Endodermal cell (in vitro differentiated cells): ENCODE results near the gene NMRK1. TPM values are rescaled to one million over a fixed set of nuclear protein-coding genes. Genes with fewer than 3 reads are reported as not detected.
A peak's percentile ranks its signal among the peaks of the same experiment; 100 is the strongest.

Experiments used
- DNase-seq: peaks from one replicate; pipeline ENCODE4 v3.0.0-alpha.2; 2017
- H3K27ac ChIP-seq: 2 replicates; pipeline ENCODE4 v1.5.1; 2013; ENCODE audit warnings: mild to moderate bottlenecking, low read depth, low read length, moderate library complexity
- H3K27me3 ChIP-seq: 2 replicates; pipeline ENCODE4 v1.6.1; 2013; ENCODE audit warnings: mild to moderate bottlenecking, low read length, moderate library complexity; ENCODE audit not compliant: insufficient read depth, control insufficient read depth, poor library complexity, severe bottlenecking
- H3K36me3 ChIP-seq: 2 replicates; pipeline ENCODE4 v1.7.0; 2013; ENCODE audit warnings: mild to moderate bottlenecking, low read length, moderate library complexity; ENCODE audit not compliant: control insufficient read depth, insufficient read depth
- H3K4me1 ChIP-seq: one replicate; pipeline ENCODE4 v1.7.0; 2013; ENCODE audit warnings: low read length; ENCODE audit not compliant: control insufficient read depth, insufficient read depth
- H3K4me3 ChIP-seq: 2 replicates; pipeline ENCODE4 v1.5.1; 2013; ENCODE audit warnings: mild to moderate bottlenecking, low read length, moderate library complexity
- H3K9ac ChIP-seq: 2 replicates; pipeline ENCODE4 v1.6.1; 2013; ENCODE audit warnings: mild to moderate bottlenecking, low read length, moderate library complexity; ENCODE audit not compliant: poor library complexity, severe bottlenecking; ENCODE audit errors: extremely low read depth
- H3K9me3 ChIP-seq: 2 replicates; pipeline ENCODE4 v1.6.1; 2013; ENCODE audit warnings: mild to moderate bottlenecking, low read length, moderate library complexity; ENCODE audit not compliant: control insufficient read depth
- H3K27ac Mint-ChIP-seq: 2 replicates; pipeline ENCODE4 v1.8.0; 2020; ENCODE audit warnings: mixed read lengths
- H3K27me3 Mint-ChIP-seq: 2 replicates; pipeline ENCODE4 v1.8.0; 2021; ENCODE audit warnings: mild to moderate bottlenecking, mixed read lengths; ENCODE audit not compliant: insufficient read depth
- H3K36me3 Mint-ChIP-seq: 2 replicates; pipeline ENCODE4 v1.8.0; 2020; ENCODE audit warnings: low read depth, mixed read lengths
- H3K4me1 Mint-ChIP-seq: 2 replicates; pipeline ENCODE4 v1.8.0; 2020; ENCODE audit warnings: mixed read lengths
- H3K4me3 Mint-ChIP-seq: 2 replicates; pipeline ENCODE4 v1.8.0; 2020; ENCODE audit warnings: mild to moderate bottlenecking, moderate library complexity, mixed read lengths
- H3K9me3 Mint-ChIP-seq: 2 replicates; pipeline ENCODE4 v1.8.0; 2020; ENCODE audit warnings: mild to moderate bottlenecking, mixed read lengths
- CTCF ChIP-seq: fragments of 200-600 bp; sonication (generic); conservative IDR thresholded peaks from 2 replicates; pipeline ENCODE4 v1.5.0; 2021; ENCODE audit warnings: antibody characterized with exemption, mild to moderate bottlenecking
- WGBS, 2 experiments: methylation state at CpG; one replicate each; pipeline versions ENCODE4 v1.1.5 to v1.1.7; 2013; ENCODE audit warnings: missing lambda C conversion rate in 2 of 2, mixed read lengths in 1 of 2; ENCODE audit not compliant: insufficient coverage in 1 of 2, insufficient read length in 1 of 2; 5-methylcytosine and 5-hydroxymethylcytosine counted together
- total RNA-seq, 2 donors: library from RNA; stranded (reverse); fragmentation: NEBNext Ultra II Directional in 1 of 2; extraction: Animal tissue kit (Norgen Biotek cat#: 25700) in 1 of 2; gene quantifications; 2 replicates in 1 of 2; 3 replicates in 1 of 2; pipeline ENCODE4 v1.2.1, GENCODE V29; 2021

The NMRK1 gene
- total RNA-seq, 2 donors from 2014 or later = 14.0 to 29.0 TPM

DNA sequence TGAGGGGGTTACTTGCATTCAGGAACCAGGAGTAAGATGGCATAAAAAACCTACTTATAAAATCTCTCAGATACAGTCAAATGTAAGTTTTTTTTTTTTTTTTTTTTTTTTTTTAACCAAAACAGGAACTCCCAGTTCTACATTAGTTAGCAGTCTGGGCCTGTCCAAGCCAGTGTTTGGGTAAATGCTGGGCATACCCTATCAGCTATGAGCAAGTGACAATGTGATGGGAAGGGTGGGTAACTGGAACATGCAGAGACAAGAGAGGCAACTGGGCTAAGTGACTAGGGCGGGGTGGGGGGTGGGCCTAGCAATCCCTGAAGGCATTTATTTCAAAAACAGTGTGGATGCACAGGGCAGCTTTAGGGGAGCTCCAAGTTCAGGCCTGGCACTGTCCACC lies 2.3 kb downstream of the NMRK1 start:
- Histone ChIP-seq H3K27ac (no peak overlapping the region), H3K9ac (no peak overlapping the region), H3K27me3 (no peaks in the 10 kb centered on the region), H3K4me1 (peaks cover 29% of the 10 kb centered on the region), H3K4me3 (peak overlapping the region; percentile 94), H3K9me3 (no peaks in the 10 kb centered on the region), H3K36me3 (peaks cover 4% of the 10 kb centered on the region)
- no peak for TF ChIP-seq CTCF
- Mint-ChIP-seq H3K27ac (no peak overlapping the region), H3K9me3 (no peaks in the 10 kb centered on the region), H3K4me1 (peaks cover 45% of the 10 kb centered on the region), H3K4me3 (peak overlapping the region; percentile 94), H3K27me3 (no peaks in the 10 kb centered on the region), H3K36me3 (peaks cover 14% of the 10 kb centered on the region)
- no peak for DNase-seq
- 88% methylated on average over 1 of the region's 1 CpG; no CpG with 5 or more reads in 1 of the 2 experiments for WGBS, 2 experiments

GRCh38 chr9:75084081-75084672 lies 3.8 kb downstream of the NMRK1 start:
- no peak overlapping the region for H3K9ac ChIP-seq
- TF ChIP-seq CTCF = no peak
- no peaks in the 10 kb centered on the region for H3K27me3 ChIP-seq
- Mint-ChIP-seq H3K9me3 (no peaks in the 10 kb centered on the region), H3K36me3 (peaks cover 22% of the 10 kb centered on the region), H3K4me1 (peaks cover 37% of the 10 kb centered on the region), H3K27ac (no peak overlapping the region), H3K4me3 (no peak overlapping the region), H3K27me3 (no peaks in the 10 kb centered on the region)
- no peak overlapping the region for H3K27ac ChIP-seq
- H3K9me3 ChIP-seq = no peaks in the 10 kb centered on the region
- peak; percentile 58 for DNase-seq
- H3K4me3 ChIP-seq = peak overlapping the region; percentile 57
- H3K36me3 ChIP-seq = peaks cover 4% of the 10 kb centered on the region
- WGBS, 2 experiments = 68 to 80% methylated on average over 2 to 5 of the region's 5 CpGs
- peaks cover 29% of the 10 kb centered on the region for H3K4me1 ChIP-seq

- H3K9me3 Mint-ChIP-seq = no peaks in the 10 kb centered on the region
- H3K36me3 Mint-ChIP-seq = peaks cover 22% of the 10 kb centered on the region
- 53 to 54% methylated on average over 7 to 12 of the region's 12 CpGs for WGBS, 2 experiments
- Histone ChIP-seq H3K4me1 (peaks cover 29% of the 10 kb centered on the region), H3K9ac (no peak overlapping the region), H3K27ac (no peak overlapping the region), H3K4me3 (peak overlapping the region; percentile 57), H3K27me3 (no peaks in the 10 kb centered on the region), H3K36me3 (peaks cover 4% of the 10 kb centered on the region), H3K9me3 (no peaks in the 10 kb centered on the region)
- peak; percentile 87 for DNase-seq
- H3K4me1 Mint-ChIP-seq = peaks cover 37% of the 10 kb centered on the region
- no peaks in the 10 kb centered on the region for H3K27me3 Mint-ChIP-seq
- H3K4me3 Mint-ChIP-seq = no peak overlapping the region
- peak overlapping the region; percentile 76 for H3K27ac Mint-ChIP-seq
- TF ChIP-seq CTCF = no peak
Observed at GRCh38 chr9:75083188-75083970, 4.6 kb downstream of the NMRK1 start.
